B cell (primary cell): ENCODE measurements around the gene OGDH. TPM values are rescaled to one million over a fixed set of nuclear protein-coding genes. Genes with fewer than 3 reads are reported as not detected.

Source experiments
- ATAC-seq: fragments of 200-7000 bp; cut with Tn5 transposase; one replicate; pipeline ENCODE4 v1.10.0; 2021; ENCODE audit warnings: low read depth, mild to moderate bottlenecking, moderate number of reproducible peaks, moderate library complexity
- CTCF ChIA-PET: fragments of 350-600 bp; sonication (Branson Sonifier 250); formaldehyde crosslinking; loops from one replicate; lab custom pipeline; 2021; ENCODE audit warnings: antibody characterized with exemption, inconsistent platforms; lab: Charles Lee
- POLR2A ChIA-PET: fragments of 350-600 bp; sonication (Branson Sonifier 250); formaldehyde crosslinking; loops from one replicate; lab custom pipeline; 2021; ENCODE audit warnings: antibody characterized with exemption; lab: Charles Lee
- DNase-seq: peaks from one replicate; pipeline ENCODE4 v3.0.0; 2013
- H2AFZ ChIP-seq: 2 replicates; pipeline ENCODE4 v1.6.1; 2012; ENCODE audit warnings: mild to moderate bottlenecking, low read depth, low read length; ENCODE audit not compliant: insufficient read depth, poor library complexity, severe bottlenecking
- H3K27ac ChIP-seq, 2 donors: 1 replicate in 1 of 2; 2 replicates in 1 of 2; pipeline ENCODE4 v1.5.1; 2012 to 2013; ENCODE audit warnings: low read length in 2 of 2, mild to moderate bottlenecking in 2 of 2, moderate library complexity in 1 of 2
- H3K27me3 ChIP-seq, 4 experiments: fragments of 200-600 bp in 1 of 4; sonication (generic) in 1 of 4; replicated peaks in 1 of 4; 1 replicate in 2 of 4; 2 replicates in 2 of 4; pipeline versions ENCODE4 v1.6.1 to v1.7.0; 2013 to 2016; ENCODE audit warnings: low read length in 3 of 4, mild to moderate bottlenecking in 2 of 4, mixed read lengths in 1 of 4, moderate library complexity in 1 of 4; ENCODE audit not compliant: insufficient read depth in 4 of 4, control insufficient read depth in 3 of 4; ENCODE audit errors: control extremely low read depth in 1 of 4
- H3K36me3 ChIP-seq, 2 experiments: replicated peaks in 1 of 2; 1 replicate in 1 of 2; 2 replicates in 1 of 2; pipeline versions ENCODE4 v1.6.1 to v1.7.1; 2013; ENCODE audit warnings: low read length in 1 of 2; ENCODE audit not compliant: insufficient read depth in 2 of 2, control insufficient read depth in 1 of 2; ENCODE audit errors: control extremely low read depth in 1 of 2, extremely low read depth in 1 of 2
- H3K4me1 ChIP-seq, 2 donors: fragments of 200-600 bp in 1 of 2; sonication (generic) in 1 of 2; 1 replicate in 1 of 2; 2 replicates in 1 of 2; pipeline versions ENCODE4 v1.5.1 to v1.6.1; 2013 to 2017; ENCODE audit warnings: low read length in 2 of 2; ENCODE audit not compliant: control insufficient read depth in 2 of 2, insufficient read depth in 2 of 2
- H3K4me2 ChIP-seq: replicated peaks from 2 replicates; pipeline ENCODE3; 2012; ENCODE audit warnings: mild to moderate bottlenecking, low read depth, low read length; ENCODE audit not compliant: poor library complexity, severe bottlenecking
- H3K4me3 ChIP-seq, 5 experiments: fragments of 200-600 bp in 1 of 5; sonication (generic) in 1 of 5; 1 replicate in 3 of 5; 2 replicates in 2 of 5; pipeline versions ENCODE4 v1.5.1 to v1.7.0; 2011 to 2016; ENCODE audit warnings: low read length in 4 of 5, mild to moderate bottlenecking in 4 of 5, low read depth in 2 of 5, control low read depth in 1 of 5, moderate library complexity in 1 of 5; ENCODE audit not compliant: insufficient read depth in 1 of 5; ENCODE audit errors: control extremely low read depth in 1 of 5, extremely low read depth in 1 of 5
- H3K79me2 ChIP-seq: fragments of 200-600 bp; sonication (generic); one replicate; pipeline ENCODE4 v1.6.0; 2016; ENCODE audit warnings: low read length; ENCODE audit not compliant: control insufficient read depth, insufficient read depth
- H3K9ac ChIP-seq: fragments of 200-600 bp; sonication (generic); 2 replicates; pipeline ENCODE4 v1.6.1; 2017; ENCODE audit warnings: mild to moderate bottlenecking, low read length, moderate library complexity
- H3K9me3 ChIP-seq, 3 donors: one replicate each; pipeline versions ENCODE4 v1.6.1 to v1.7.1; 2013; ENCODE audit warnings: low read length in 2 of 3; ENCODE audit not compliant: control insufficient read depth in 2 of 3, insufficient read depth in 1 of 3; ENCODE audit errors: control extremely low read depth in 1 of 3
- H4K20me1 ChIP-seq: 2 replicates; pipeline ENCODE4 v1.6.0; 2012; ENCODE audit warnings: mild to moderate bottlenecking, low read length; ENCODE audit not compliant: insufficient read depth, control insufficient read depth, poor library complexity, severe bottlenecking
- H3K27ac Mint-ChIP-seq: one replicate; pipeline ENCODE4 v1.8.0; 2021; ENCODE audit warnings: mixed read lengths
- H3K27me3 Mint-ChIP-seq: one replicate; pipeline ENCODE4 v1.8.0; 2021; ENCODE audit warnings: mixed read lengths
- H3K4me1 Mint-ChIP-seq: one replicate; pipeline ENCODE4 v1.8.0; 2021; ENCODE audit warnings: mixed read lengths
- H3K4me3 Mint-ChIP-seq: one replicate; pipeline ENCODE4 v1.8.0; 2021; ENCODE audit warnings: mixed read lengths
- H3K9me3 Mint-ChIP-seq: one replicate; pipeline ENCODE4 v1.8.0; 2022; ENCODE audit warnings: mixed read lengths; ENCODE audit not compliant: insufficient read depth
- EZH2 ChIP-seq: IDR thresholded peaks from 2 replicates; pipeline ENCODE4 v1.6.1; 2012; ENCODE audit warnings: borderline replicate concordance, low read depth, mild to moderate bottlenecking, moderate library complexity, low read length; ENCODE audit not compliant: insufficient read depth, poor library complexity, severe bottlenecking
- WGBS: methylation state at CpG from one replicate; pipeline ENCODE4 v1.1.5; 2013; ENCODE audit warnings: missing lambda C conversion rate; ENCODE audit not compliant: insufficient coverage; 5-methylcytosine and 5-hydroxymethylcytosine counted together
- intact Hi-C: fragments of 100-400 bp; cut with micrococcal nuclease; formaldehyde crosslinking; loops from one replicate; pipeline ENCODE4 v1.10.0; 2022
- polyA plus RNA-seq: library from polyadenylated mRNA; depleted of rRNA; stranded (reverse); fragments of >200 nt; gene quantifications from 2 replicates; pipeline ENCODE4 v1.2.3, GENCODE V29; 2012
- total RNA-seq, 2 donors: library from RNA; stranded (reverse); fragments of 120-200 nt in 1 of 2; gene quantifications; 1 replicate in 1 of 2; 2 replicates in 1 of 2; pipeline versions ENCODE4 v1.2.3 to v1.2.4, GENCODE V29; 2013 to 2022
- TF ChIP-seq, protein P1 (sequence below): fragments of 200-600 bp; IDR thresholded peaks from one replicate; pipeline ENCODE4 v1.8.0; 2022; ENCODE audit warnings: antibody characterized with exemption, mild to moderate bottlenecking

The OGDH gene
- total and polyA plus RNA-seq, 2 donors (not counting 1 experiment from before 2014, with no cell fraction given) = 42.6 to 80.2 TPM

DNA sequence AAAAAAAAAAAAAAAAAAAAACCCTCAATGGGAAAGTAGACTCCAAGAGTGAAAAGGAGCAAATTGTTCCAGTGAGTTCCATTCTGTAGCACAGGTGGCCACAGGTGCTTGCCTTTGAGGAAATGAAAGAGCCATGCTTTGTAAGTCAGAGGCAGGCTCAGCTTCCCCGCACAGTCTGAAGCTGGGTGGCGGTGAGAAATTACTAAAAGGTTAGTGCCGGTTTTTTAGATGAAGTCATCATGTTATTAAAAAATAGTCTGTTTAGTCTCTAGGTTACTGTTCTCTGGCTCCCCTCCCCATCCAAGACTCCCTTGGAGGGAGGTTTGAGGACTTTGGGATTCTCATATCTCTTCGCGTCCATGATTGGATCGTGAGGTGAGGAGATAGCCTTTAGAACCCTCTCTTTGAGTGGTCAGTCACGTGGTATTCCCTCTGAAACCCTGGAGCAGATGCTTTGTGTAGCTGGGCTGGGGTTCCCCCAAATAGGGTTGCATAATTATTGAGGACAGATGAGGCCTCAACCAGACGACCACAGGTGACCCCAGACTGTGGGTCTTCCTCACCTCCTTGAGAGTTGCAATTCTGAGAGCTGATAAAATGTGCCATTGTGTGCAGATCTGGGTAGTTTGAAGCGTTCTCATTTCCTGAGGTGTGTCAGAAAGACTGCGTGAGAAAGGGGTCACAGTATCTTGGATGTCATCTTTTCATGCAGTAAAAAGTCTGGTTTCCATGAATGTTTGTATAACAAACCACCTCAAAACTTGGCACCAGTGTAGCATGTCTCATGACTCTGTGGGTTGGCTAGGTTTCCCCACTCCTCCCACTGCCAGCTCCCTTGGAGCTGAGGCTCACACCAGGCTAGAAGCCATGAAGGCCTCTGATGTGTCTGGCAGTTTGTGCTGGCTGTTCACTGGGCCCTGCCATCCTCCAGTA is 27.1 kb downstream of the OGDH start:
- intact Hi-C loops = loop anchor here (1.0 kb wide), 1 partner anchor 27 kb away; the partner anchor contains the start of gene OGDH
- peak overlapping the region; percentile 63 for H3K4me3 Mint-ChIP-seq
- H3K9me3 Mint-ChIP-seq = no peaks in the 10 kb centered on the region
- no peak for TF ChIP-seq EZH2
- TF ChIP-seq, protein P1, sequence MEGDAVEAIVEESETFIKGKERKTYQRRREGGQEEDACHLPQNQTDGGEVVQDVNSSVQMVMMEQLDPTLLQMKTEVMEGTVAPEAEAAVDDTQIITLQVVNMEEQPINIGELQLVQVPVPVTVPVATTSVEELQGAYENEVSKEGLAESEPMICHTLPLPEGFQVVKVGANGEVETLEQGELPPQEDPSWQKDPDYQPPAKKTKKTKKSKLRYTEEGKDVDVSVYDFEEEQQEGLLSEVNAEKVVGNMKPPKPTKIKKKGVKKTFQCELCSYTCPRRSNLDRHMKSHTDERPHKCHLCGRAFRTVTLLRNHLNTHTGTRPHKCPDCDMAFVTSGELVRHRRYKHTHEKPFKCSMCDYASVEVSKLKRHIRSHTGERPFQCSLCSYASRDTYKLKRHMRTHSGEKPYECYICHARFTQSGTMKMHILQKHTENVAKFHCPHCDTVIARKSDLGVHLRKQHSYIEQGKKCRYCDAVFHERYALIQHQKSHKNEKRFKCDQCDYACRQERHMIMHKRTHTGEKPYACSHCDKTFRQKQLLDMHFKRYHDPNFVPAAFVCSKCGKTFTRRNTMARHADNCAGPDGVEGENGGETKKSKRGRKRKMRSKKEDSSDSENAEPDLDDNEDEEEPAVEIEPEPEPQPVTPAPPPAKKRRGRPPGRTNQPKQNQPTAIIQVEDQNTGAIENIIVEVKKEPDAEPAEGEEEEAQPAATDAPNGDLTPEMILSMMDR = no peak
- ATAC-seq (peak; percentile 65), DNase-seq (peak; percentile 86)
- H3K27ac Mint-ChIP-seq = peak overlapping the region; percentile 97
- H3K4me2 ChIP-seq = peak overlapping the region; percentile 43
- ChIA-PET CTCF (interaction anchor here (0.6 to 1.6 kb wide), 4 partner anchors 40 to 502 kb away, joined by 3 to 5 read pairs (median 4); partner anchors contain the start of gene H2AZ2), POLR2A (interaction anchor here (0.6 to 4.0 kb wide), 9 partner anchors 25 to 394 kb away, joined by 3 to 21 read pairs (median 3); partner anchors contain the start of gene OGDH)
- H3K27me3 Mint-ChIP-seq = no peaks in the 10 kb centered on the region
- no peaks in the 10 kb centered on the region for H3K9me3 ChIP-seq
- H4K20me1 ChIP-seq = no peaks in the 10 kb centered on the region
- no peaks in the 10 kb centered on the region for H3K36me3 ChIP-seq
- peaks cover 75 to 100% of the 10 kb centered on the region in 2 donors for H3K4me1 ChIP-seq
- H3K4me1 Mint-ChIP-seq = peaks cover 85% of the 10 kb centered on the region
- 57% methylated on average over 8 of the region's 10 CpGs for WGBS
- peaks cover 5% of the 10 kb centered on the region for H3K79me2 ChIP-seq
- H3K27me3 ChIP-seq = no peaks in the 10 kb centered on the region
- peak overlapping the region; percentile 3 for H2AFZ ChIP-seq
- H3K27ac ChIP-seq = peak overlapping the region; percentile 93 to 95
- H3K4me3 ChIP-seq = no peak overlapping the region
- peak overlapping the region; percentile 9 for H3K9ac ChIP-seq
